PC-9 (cell line): Measurements from ENCODE around the gene MAGI2. TPM values are rescaled to one million over a fixed set of nuclear protein-coding genes. Genes with fewer than 3 reads are reported as not detected.

Source experiments
- BruUV-seq: library from RNA; stranded (reverse); fragments of 400-500 nt; replicated peaks from 2 replicates; lab custom pipeline; 2021; lab: Mats Ljungman, UMichigan
- CTCF ChIA-PET: fragments of 300-600 bp; sonication (Branson Sonifier 250); formaldehyde crosslinking; loops from one replicate; lab custom pipeline; 2022; ENCODE audit warnings: antibody characterized with exemption; lab: Charles Lee
- POLR2A ChIA-PET: fragments of 300-600 bp; sonication (Branson Sonifier 250); formaldehyde crosslinking; loops from one replicate; lab custom pipeline; 2022; ENCODE audit warnings: antibody characterized with exemption; ENCODE audit not compliant: unreplicated experiment; lab: Charles Lee
- DNase-seq, 2 experiments: peaks; one replicate each; pipeline versions ENCODE4 v3.0.0 to v3.0.0-alpha.2; 2015 to 2022; ENCODE audit warnings: mixed read lengths in 1 of 2
- H2AFZ ChIP-seq: fragments of 200-600 bp; sonication (generic); 2 replicates; pipeline ENCODE4 v1.8.1; 2017; ENCODE audit warnings: antibody characterized with exemption
- H3F3A ChIP-seq: fragments of 200-600 bp; sonication (generic); 2 replicates; pipeline ENCODE4 v1.8.1; 2017; ENCODE audit warnings: antibody characterized with exemption, mild to moderate bottlenecking, low read depth; ENCODE audit not compliant: insufficient read depth
- H3K27ac ChIP-seq: fragments of 200-600 bp; sonication (generic); 2 replicates; pipeline ENCODE4 v1.6.1; 2016; ENCODE audit warnings: mixed run types
- H3K27me3 ChIP-seq: fragments of 200-600 bp; sonication (generic); 2 replicates; pipeline ENCODE4 v1.6.1; 2016; ENCODE audit warnings: low read depth, mixed run types; ENCODE audit not compliant: insufficient read depth
- H3K36me3 ChIP-seq: fragments of 200-600 bp; sonication (generic); 2 replicates; pipeline ENCODE4 v1.6.1; 2016; ENCODE audit warnings: low read depth, mixed run types
- H3K4me1 ChIP-seq: fragments of 200-600 bp; sonication (generic); replicated peaks from 2 replicates; pipeline ENCODE4 v1.6.1; 2016; ENCODE audit warnings: mixed run types; ENCODE audit not compliant: insufficient read depth
- H3K4me2 ChIP-seq: fragments of 200-600 bp; sonication (generic); 2 replicates; pipeline ENCODE4 v1.6.1; 2017; ENCODE audit warnings: mixed run types
- H3K4me3 ChIP-seq: fragments of 200-600 bp; sonication (generic); 2 replicates; pipeline ENCODE4 v1.6.1; 2016; ENCODE audit warnings: mixed run types
- H3K79me2 ChIP-seq: fragments of 200-600 bp; sonication (generic); 2 replicates; pipeline ENCODE4 v1.6.1; 2017; ENCODE audit warnings: low read depth, mixed run types
- H3K9me2 ChIP-seq: fragments of 200-600 bp; sonication (generic); 2 replicates; pipeline ENCODE4 v1.8.1; 2017; ENCODE audit warnings: mild to moderate bottlenecking; ENCODE audit not compliant: insufficient read depth
- H3K9me3 ChIP-seq: fragments of 200-600 bp; sonication (generic); 2 replicates; pipeline ENCODE4 v1.8.1; 2016; ENCODE audit warnings: low read depth; ENCODE audit not compliant: insufficient read depth
- H4K20me1 ChIP-seq: fragments of 200-600 bp; sonication (generic); 2 replicates; pipeline ENCODE4 v1.8.1; 2017; ENCODE audit not compliant: insufficient read depth
- CTCF ChIP-seq: fragments of 200-600 bp; sonication (generic); conservative IDR thresholded peaks from 2 replicates; pipeline ENCODE4 v1.6.1; 2017; ENCODE audit warnings: mixed run types, antibody characterized with exemption, mild to moderate bottlenecking, moderate library complexity
- EZH2 ChIP-seq: fragments of 200-600 bp; sonication (generic); IDR thresholded peaks from 2 replicates; pipeline ENCODE4 v1.8.0; 2017; ENCODE audit warnings: antibody characterized with exemption, low read depth
- intact Hi-C: fragments of 100-400 bp; cut with micrococcal nuclease; formaldehyde crosslinking; loops from one replicate; pipeline ENCODE4 v1.10.0; 2022; ENCODE audit not compliant: unreplicated experiment
- total RNA-seq: library from RNA; stranded (reverse); gene quantifications from 2 replicates; pipeline ENCODE4 v1.2.3, GENCODE V29; 2021

MAGI2 gene
- total RNA-seq, 1 experiment from 2014 or later = 0.92 TPM

GRCh38 chr7:78350926-78351325 lies 1102.5 kb downstream of the MAGI2 start:
- no TSS peak for BruUV-seq

DNA sequence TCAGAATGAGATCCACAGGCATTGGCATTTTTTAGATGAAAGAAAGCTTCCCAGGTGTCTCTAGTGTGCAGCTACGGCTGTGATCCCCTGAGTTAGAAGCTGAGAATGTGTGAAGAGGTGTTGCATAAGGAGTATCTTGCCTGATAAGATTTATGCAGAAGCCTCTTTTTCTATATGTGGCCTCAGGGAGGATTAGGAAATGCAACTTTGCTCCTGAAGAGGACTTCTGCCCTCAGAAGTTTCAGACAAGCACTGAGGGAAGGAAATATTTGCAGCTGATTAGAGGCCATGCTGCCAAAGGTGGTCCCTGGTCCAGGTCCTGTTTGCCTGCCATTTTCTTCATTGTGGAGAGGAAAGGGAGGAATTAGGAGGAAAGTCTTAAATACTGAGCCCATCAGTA lies 1103.1 kb downstream of the MAGI2 start:
- Histone ChIP-seq H3K4me3 (no peak overlapping the region), H3K9me3 (no peaks in the 10 kb centered on the region), H3K27me3 (no peaks in the 10 kb centered on the region), H3K9me2 (no peaks in the 10 kb centered on the region), H3K4me2 (no peak overlapping the region), H3K27ac (no peak overlapping the region), H4K20me1 (no peaks in the 10 kb centered on the region), H3K36me3 (no peaks in the 10 kb centered on the region), H3F3A (no peaks in the 10 kb centered on the region), H2AFZ (no peak overlapping the region), H3K4me1 (no peaks in the 10 kb centered on the region), H3K79me2 (no peaks in the 10 kb centered on the region)
- ChIA-PET POLR2A (no interaction called here), CTCF (no interaction called here)
- TF ChIP-seq EZH2 (no peak), CTCF (no peak)
- no peak for DNase-seq
- intact Hi-C loops = no loop called here
- no TSS peak for BruUV-seq

More at GRCh38 chr7:78350926-78351325, 1102.5 kb downstream of the MAGI2 start:
- Histone ChIP-seq H4K20me1 (no peaks in the 10 kb centered on the region), H3K79me2 (no peaks in the 10 kb centered on the region), H3K27me3 (no peaks in the 10 kb centered on the region), H2AFZ (no peak overlapping the region), H3K27ac (no peak overlapping the region), H3K9me3 (no peaks in the 10 kb centered on the region), H3K9me2 (no peaks in the 10 kb centered on the region), H3F3A (no peaks in the 10 kb centered on the region), H3K36me3 (no peaks in the 10 kb centered on the region), H3K4me1 (no peaks in the 10 kb centered on the region), H3K4me2 (no peak overlapping the region), H3K4me3 (no peak overlapping the region)
- TF ChIP-seq CTCF = no peak
- TF ChIP-seq EZH2 = no peak
- ChIA-PET POLR2A (no interaction called here), CTCF (no interaction called here)
- intact Hi-C loops = no loop called here
- DNase-seq = no peak

DNA sequence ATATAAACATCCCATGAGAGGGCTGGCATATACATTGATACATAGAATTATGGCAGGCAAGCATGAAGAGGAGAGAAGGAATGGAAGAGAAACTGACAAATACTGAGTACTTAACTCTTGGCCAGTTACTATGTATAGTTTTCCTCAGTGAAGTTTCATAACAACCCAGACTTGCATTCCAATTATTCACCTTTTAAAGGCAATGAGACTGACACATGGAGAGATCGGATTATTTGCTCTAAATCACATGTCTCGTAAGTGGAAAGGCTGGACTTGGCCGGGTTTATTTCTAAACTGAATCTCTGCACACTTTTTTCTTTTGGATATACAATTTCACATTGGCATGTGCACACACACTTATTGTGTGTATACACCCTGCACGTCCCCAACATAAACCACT lies 1106.6 kb downstream of the MAGI2 start:
- intact Hi-C loops = no loop called here
- Histone ChIP-seq H3F3A (no peaks in the 10 kb centered on the region), H3K36me3 (no peaks in the 10 kb centered on the region), H3K4me1 (no peaks in the 10 kb centered on the region), H3K79me2 (no peaks in the 10 kb centered on the region), H3K9me3 (no peaks in the 10 kb centered on the region), H3K9me2 (no peaks in the 10 kb centered on the region), H3K27me3 (no peaks in the 10 kb centered on the region), H3K27ac (no peak overlapping the region), H4K20me1 (no peaks in the 10 kb centered on the region), H2AFZ (no peak overlapping the region), H3K4me2 (no peak overlapping the region), H3K4me3 (no peak overlapping the region)
- TF ChIP-seq EZH2 = no peak
- no peak for TF ChIP-seq CTCF
- CTCF ChIA-PET = no interaction called here
- no TSS peak for BruUV-seq
- DNase-seq = no peak
- POLR2A ChIA-PET = no interaction called here
